Fibroblast of villous mesenchyme (primary cell): ENCODE data around the gene ABI3. TPM values are rescaled to one million over a fixed set of nuclear protein-coding genes. Genes with fewer than 3 reads are reported as not detected.

Experiments used
- DNase-seq: peaks from one replicate; pipeline ENCODE4 v3.0.0-alpha.2; 2010; ENCODE audit warnings: low read depth
- H3K4me3 ChIP-seq: 2 replicates; pipeline ENCODE4 v1.5.1; 2011; ENCODE audit warnings: low read depth, mild to moderate bottlenecking, low read length
- CTCF ChIP-seq: IDR thresholded peaks from 2 replicates; pipeline ENCODE4 v1.5.1; 2012; ENCODE audit warnings: low read depth, mild to moderate bottlenecking, low read length; ENCODE audit not compliant: insufficient read depth
- total RNA-seq: library from RNA; depleted of rRNA; stranded (reverse); fragments of >200 nt; gene quantifications from 2 replicates; pipeline ENCODE4 v1.2.3, GENCODE V29; 2012

Gene ABI3
- total RNA-seq, 1 donor: 1.7 TPM

- TF ChIP-seq CTCF: no peak
- peak; percentile 80 for DNase-seq
- H3K4me3 ChIP-seq: peak within 1 kb of the TSS; percentile 65
Measured at GRCh38 chr17:49230636-49231562, 20.4 kb downstream of the ABI3 start, which contains the start of gene PHOSPHO1. TSS of gene PHOSPHO1 (minus strand) at chr17:49230787. CDS start at chr17:49226691, 4,096 bp downstream.

GRCh38 chr17:49231563-49231894, 21.0 kb downstream of the ABI3 start:
- H3K4me3 ChIP-seq: no peak overlapping the region
- no peak for DNase-seq
- no peak for TF ChIP-seq CTCF

- H3K4me3 ChIP-seq: no peak overlapping the region
- TF ChIP-seq CTCF: no peak
- no peak for DNase-seq
Measured at GRCh38 chr17:49234509-49235080, 24.1 kb downstream of the ABI3 start.

GRCh38 chr17:49235896-49236295, 25.4 kb downstream of the ABI3 start:
- DNase-seq: no peak
- no peak overlapping the region for H3K4me3 ChIP-seq
- TF ChIP-seq CTCF: no peak

- H3K4me3 ChIP-seq: no peak overlapping the region
- DNase-seq: no peak
- no peak for TF ChIP-seq CTCF
Measured at GRCh38 chr17:49239963-49240362, 29.5 kb downstream of the ABI3 start.

GRCh38 chr17:49240619-49241018, 30.1 kb downstream of the ABI3 start:
- DNase-seq: no peak
- no peak overlapping the region for H3K4me3 ChIP-seq
- TF ChIP-seq CTCF: no peak

- TF ChIP-seq CTCF: no peak
- H3K4me3 ChIP-seq: no peak overlapping the region
- no peak for DNase-seq
Measured at GRCh38 chr17:49241040-49241439, 30.5 kb downstream of the ABI3 start.
